Measurements from ENCODE around the gene UCK2. TPM values are rescaled to one million over a fixed set of nuclear protein-coding genes. Genes with fewer than 3 reads are reported as not detected.

UCK2 gene
- total RNA-seq, 1 donor from 2014 or later: 111 TPM

DNA sequence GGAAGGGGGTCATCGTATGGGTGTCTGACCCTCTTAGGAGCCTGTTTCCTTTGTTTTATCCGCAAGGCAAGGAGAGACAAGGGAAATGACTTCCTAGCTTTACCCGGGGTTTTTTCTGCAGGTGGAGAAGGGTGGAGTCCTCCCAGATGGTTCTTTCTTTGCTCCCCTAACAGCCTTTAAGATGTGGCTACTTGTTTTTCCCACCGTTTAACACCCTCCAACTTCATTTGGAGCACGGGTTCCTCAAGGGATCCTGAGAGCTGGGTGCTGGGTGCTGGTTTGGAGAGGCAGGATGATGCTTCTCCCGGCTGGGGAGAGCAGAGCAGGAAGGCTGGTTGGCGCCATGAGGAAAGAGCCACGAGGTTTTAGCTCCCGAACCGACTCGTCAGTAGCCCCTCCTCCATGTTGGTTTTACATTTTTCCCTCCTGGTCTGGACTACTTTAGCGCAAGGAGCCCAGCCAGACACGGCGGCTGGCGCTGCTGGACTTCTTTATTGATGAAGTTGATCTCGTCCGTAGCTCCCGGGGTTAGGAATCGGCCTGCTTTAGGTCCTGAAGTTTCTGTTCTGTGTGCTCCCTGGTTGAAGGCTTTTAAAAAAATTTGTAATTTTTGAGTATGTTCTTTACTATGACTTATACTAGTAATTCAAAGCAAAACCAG is 1.4 kb downstream of the UCK2 start:
- Histone ChIP-seq H3K27ac (ENCODE audit: low read depth, low read length) (peak overlapping the region; percentile 82), H3K9me3 (ENCODE audit: insufficient read depth, low read depth, low read length) (no peaks in the 10 kb centered on the region), H3K27me3 (ENCODE audit: insufficient read depth, low read length) (no peaks in the 10 kb centered on the region), H3K36me3 (ENCODE audit: insufficient read depth, low read length) (no peaks in the 10 kb centered on the region), H3K4me3 (ENCODE audit: insufficient read depth, low read depth, low read length) (peak overlapping the region; percentile 86), H4K20me1 (ENCODE audit: insufficient read depth, low read length) (peaks cover 40% of the 10 kb centered on the region), H2AFZ (ENCODE audit: low read depth, low read length) (peak overlapping the region; percentile 45), H3K79me2 (ENCODE audit: insufficient read depth, low read length) (peaks cover 59% of the 10 kb centered on the region), H3K4me1 (ENCODE audit: insufficient read depth, low read length) (peaks cover 11% of the 10 kb centered on the region), H3K9ac (ENCODE audit: low read length) (peak overlapping the region; percentile 90), H3K4me2 (ENCODE audit: low read length) (peak overlapping the region; percentile 91)
- TF ChIP-seq, protein P1, sequence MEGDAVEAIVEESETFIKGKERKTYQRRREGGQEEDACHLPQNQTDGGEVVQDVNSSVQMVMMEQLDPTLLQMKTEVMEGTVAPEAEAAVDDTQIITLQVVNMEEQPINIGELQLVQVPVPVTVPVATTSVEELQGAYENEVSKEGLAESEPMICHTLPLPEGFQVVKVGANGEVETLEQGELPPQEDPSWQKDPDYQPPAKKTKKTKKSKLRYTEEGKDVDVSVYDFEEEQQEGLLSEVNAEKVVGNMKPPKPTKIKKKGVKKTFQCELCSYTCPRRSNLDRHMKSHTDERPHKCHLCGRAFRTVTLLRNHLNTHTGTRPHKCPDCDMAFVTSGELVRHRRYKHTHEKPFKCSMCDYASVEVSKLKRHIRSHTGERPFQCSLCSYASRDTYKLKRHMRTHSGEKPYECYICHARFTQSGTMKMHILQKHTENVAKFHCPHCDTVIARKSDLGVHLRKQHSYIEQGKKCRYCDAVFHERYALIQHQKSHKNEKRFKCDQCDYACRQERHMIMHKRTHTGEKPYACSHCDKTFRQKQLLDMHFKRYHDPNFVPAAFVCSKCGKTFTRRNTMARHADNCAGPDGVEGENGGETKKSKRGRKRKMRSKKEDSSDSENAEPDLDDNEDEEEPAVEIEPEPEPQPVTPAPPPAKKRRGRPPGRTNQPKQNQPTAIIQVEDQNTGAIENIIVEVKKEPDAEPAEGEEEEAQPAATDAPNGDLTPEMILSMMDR (IDR thresholded peaks at IDR 0.05; ENCODE audit: insufficient read depth, low read depth, low read length): no peak
- no peak for TF ChIP-seq EZH2 (IDR thresholded peaks at IDR 0.05; ENCODE audit: insufficient read depth, low read length)
- FAIRE-seq: no peak
- H3K9me3 Mint-ChIP-seq (ENCODE audit: unreplicated experiment): no peaks in the 10 kb centered on the region
- peaks cover 12% of the 10 kb centered on the region for H3K4me1 Mint-ChIP-seq (ENCODE audit: low read depth, unreplicated experiment)
- H3K4me3 Mint-ChIP-seq (ENCODE audit: unreplicated experiment): peak overlapping the region; percentile 98
- H3K36me3 Mint-ChIP-seq (ENCODE audit: low read depth, unreplicated experiment): peaks cover 2% of the 10 kb centered on the region
- H3K27me3 Mint-ChIP-seq (ENCODE audit: low read depth, unreplicated experiment): no peaks in the 10 kb centered on the region
- peak; percentile 86 for DNase-seq (ENCODE audit: low read depth)
- peak overlapping the region; percentile 93 for H3K27ac Mint-ChIP-seq (ENCODE audit: unreplicated experiment)

DNA sequence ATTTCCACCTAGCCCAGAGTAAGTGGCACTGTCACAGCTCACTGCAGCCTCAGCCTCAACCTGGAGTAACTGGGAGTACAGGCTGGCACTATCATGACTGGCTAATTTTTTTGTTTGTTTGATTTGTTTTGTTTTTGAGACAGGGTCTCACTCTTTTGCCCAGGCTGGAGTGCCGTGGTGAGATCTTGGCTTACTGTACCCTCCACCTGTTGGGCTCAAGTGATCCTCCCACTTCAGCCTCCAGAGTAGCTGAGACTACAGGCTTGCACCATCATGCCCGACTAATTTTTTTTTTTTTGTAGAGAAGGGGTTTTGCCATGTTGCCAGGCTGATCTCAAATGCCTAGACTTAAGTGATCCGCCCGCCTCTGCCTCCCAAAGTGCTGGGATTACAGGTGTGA is 2.5 kb downstream of the UCK2 start:
- peaks cover 70% of the 10 kb centered on the region for H3K79me2 ChIP-seq (ENCODE audit: insufficient read depth, low read length)
- H3K36me3 Mint-ChIP-seq (ENCODE audit: low read depth, unreplicated experiment): peaks cover 2% of the 10 kb centered on the region
- peaks cover 49% of the 10 kb centered on the region for H4K20me1 ChIP-seq (ENCODE audit: insufficient read depth, low read length)
- no peaks in the 10 kb centered on the region for H3K27me3 ChIP-seq (ENCODE audit: insufficient read depth, low read length)
- H3K9ac ChIP-seq (ENCODE audit: low read length): peak overlapping the region; percentile 90
- no peaks in the 10 kb centered on the region for H3K27me3 Mint-ChIP-seq (ENCODE audit: low read depth, unreplicated experiment)
- TF ChIP-seq, protein P1 (IDR thresholded peaks at IDR 0.05; ENCODE audit: insufficient read depth, low read depth, low read length): no peak
- TF ChIP-seq EZH2 (IDR thresholded peaks at IDR 0.05; ENCODE audit: insufficient read depth, low read length): no peak
- H3K4me1 ChIP-seq (ENCODE audit: insufficient read depth, low read length): peaks cover 11% of the 10 kb centered on the region
- H3K4me2 ChIP-seq (ENCODE audit: low read length): peak overlapping the region; percentile 91
- no peak overlapping the region for H3K27ac ChIP-seq (ENCODE audit: low read depth, low read length)
- peaks cover 15% of the 10 kb centered on the region for H3K4me1 Mint-ChIP-seq (ENCODE audit: low read depth, unreplicated experiment)
- H3K36me3 ChIP-seq (ENCODE audit: insufficient read depth, low read length): no peaks in the 10 kb centered on the region
- no peak overlapping the region for H3K4me3 ChIP-seq (ENCODE audit: insufficient read depth, low read depth, low read length)
- DNase-seq (ENCODE audit: low read depth) (no peak), FAIRE-seq (no peak)
- peak overlapping the region; percentile 93 for H3K27ac Mint-ChIP-seq (ENCODE audit: unreplicated experiment)
- no peaks in the 10 kb centered on the region for H3K9me3 ChIP-seq (ENCODE audit: insufficient read depth, low read depth, low read length)
- H2AFZ ChIP-seq (ENCODE audit: low read depth, low read length): no peak overlapping the region
- no peaks in the 10 kb centered on the region for H3K9me3 Mint-ChIP-seq (ENCODE audit: unreplicated experiment)
- peak overlapping the region; percentile 98 for H3K4me3 Mint-ChIP-seq (ENCODE audit: unreplicated experiment)

DNA sequence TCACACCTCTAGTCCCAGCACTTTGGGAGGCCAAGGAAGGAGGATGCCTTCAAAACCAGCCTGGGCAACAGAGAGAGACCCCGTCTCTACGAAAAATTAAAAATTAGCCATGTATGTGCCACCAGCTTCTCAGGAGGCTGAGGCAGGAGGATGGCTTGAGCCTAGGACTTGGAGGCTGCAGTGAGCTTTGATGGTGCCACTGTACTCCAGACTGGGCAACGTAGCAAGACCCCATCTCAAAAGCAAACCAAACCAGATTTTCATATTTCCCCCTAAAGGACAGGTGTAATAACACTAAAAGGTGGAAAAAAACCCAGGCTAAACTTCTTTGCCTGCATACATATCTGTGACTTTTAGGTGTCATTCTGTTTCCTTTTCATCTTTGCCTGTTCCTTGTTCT is 3.7 kb downstream of the UCK2 start:
- H3K27me3 Mint-ChIP-seq (ENCODE audit: low read depth, unreplicated experiment): no peaks in the 10 kb centered on the region
- no peak for DNase-seq (ENCODE audit: low read depth)
- Histone ChIP-seq H3K27me3 (ENCODE audit: insufficient read depth, low read length) (no peaks in the 10 kb centered on the region), H3K4me1 (ENCODE audit: insufficient read depth, low read length) (peaks cover 11% of the 10 kb centered on the region), H3K79me2 (ENCODE audit: insufficient read depth, low read length) (peaks cover 82% of the 10 kb centered on the region), H2AFZ (ENCODE audit: low read depth, low read length) (no peak overlapping the region), H4K20me1 (ENCODE audit: insufficient read depth, low read length) (peaks cover 56% of the 10 kb centered on the region), H3K27ac (ENCODE audit: low read depth, low read length) (no peak overlapping the region), H3K36me3 (ENCODE audit: insufficient read depth, low read length) (no peaks in the 10 kb centered on the region), H3K4me2 (ENCODE audit: low read length) (no peak overlapping the region), H3K4me3 (ENCODE audit: insufficient read depth, low read depth, low read length) (no peak overlapping the region), H3K9me3 (ENCODE audit: insufficient read depth, low read depth, low read length) (no peaks in the 10 kb centered on the region), H3K9ac (ENCODE audit: low read length) (no peak overlapping the region)
- H3K4me1 Mint-ChIP-seq (ENCODE audit: low read depth, unreplicated experiment): peaks cover 17% of the 10 kb centered on the region
- TF ChIP-seq, protein P1 (IDR thresholded peaks at IDR 0.05; ENCODE audit: insufficient read depth, low read depth, low read length): no peak
- no peak for TF ChIP-seq EZH2 (IDR thresholded peaks at IDR 0.05; ENCODE audit: insufficient read depth, low read length)
- H3K36me3 Mint-ChIP-seq (ENCODE audit: low read depth, unreplicated experiment): peaks cover 2% of the 10 kb centered on the region
- no peaks in the 10 kb centered on the region for H3K9me3 Mint-ChIP-seq (ENCODE audit: unreplicated experiment)
- H3K4me3 Mint-ChIP-seq (ENCODE audit: unreplicated experiment): no peak overlapping the region
- no peak for FAIRE-seq
- H3K27ac Mint-ChIP-seq (ENCODE audit: unreplicated experiment): no peak overlapping the region
